Astrocyte of the spinal cord (primary cell): Measurements from ENCODE around the gene GIPR.
A peak's percentile ranks its signal among the peaks of the same experiment; 100 is the strongest.

Source experiments
- DNase-seq: peaks from one replicate; pipeline ENCODE4 v3.0.0; 2011; ENCODE audit warnings: low read depth, low spot score
- H3K4me3 ChIP-seq: 2 replicates; pipeline ENCODE4 v1.5.1; 2011; ENCODE audit warnings: low read depth, mild to moderate bottlenecking, low read length, moderate library complexity
- in situ Hi-C: cut with HindIII; loops from 2 replicates; pipeline ENCODE4 v1.10.0; 2017; ENCODE audit warnings: low sequenced_read_pairs
- TF ChIP-seq, protein P1 (sequence below): IDR thresholded peaks from 2 replicates; pipeline ENCODE4 v1.5.1; 2012; ENCODE audit warnings: low read depth, mild to moderate bottlenecking, low read length, inconsistent platforms

GIPR gene

DNA sequence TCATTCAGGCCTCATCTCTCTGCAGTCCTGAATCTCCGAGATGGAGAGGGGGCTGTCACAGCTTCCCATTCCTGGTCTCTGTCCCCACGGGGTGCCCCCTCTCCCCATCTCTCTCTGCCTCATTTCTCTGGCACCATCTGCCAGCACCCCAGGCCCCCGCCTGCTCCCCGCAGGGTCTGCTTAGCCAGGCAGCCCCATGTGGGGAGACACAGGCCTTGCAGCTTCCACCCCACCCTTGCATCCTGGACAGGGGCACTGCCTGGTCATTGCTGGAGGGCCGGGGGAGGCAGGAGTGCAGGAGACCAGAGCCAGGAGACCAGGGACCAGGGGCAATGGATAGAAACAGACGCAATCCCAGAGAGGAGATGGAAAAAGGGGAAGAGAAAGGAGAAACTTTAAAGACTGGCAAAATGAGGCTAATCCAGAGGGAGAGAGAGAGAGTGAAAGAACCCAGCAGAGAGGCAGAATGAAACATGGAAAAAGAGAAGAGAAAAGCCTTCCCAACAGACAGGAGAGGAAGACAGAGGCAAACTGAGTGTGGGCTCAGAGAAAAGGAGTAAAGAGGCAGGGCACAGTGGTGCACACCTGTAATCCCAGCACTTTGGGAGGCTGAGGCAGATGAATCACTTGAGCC, 8.8 kb upstream of the GIPR start:
- H3K4me3 ChIP-seq, result no peak overlapping the region
- TF ChIP-seq, protein P1, sequence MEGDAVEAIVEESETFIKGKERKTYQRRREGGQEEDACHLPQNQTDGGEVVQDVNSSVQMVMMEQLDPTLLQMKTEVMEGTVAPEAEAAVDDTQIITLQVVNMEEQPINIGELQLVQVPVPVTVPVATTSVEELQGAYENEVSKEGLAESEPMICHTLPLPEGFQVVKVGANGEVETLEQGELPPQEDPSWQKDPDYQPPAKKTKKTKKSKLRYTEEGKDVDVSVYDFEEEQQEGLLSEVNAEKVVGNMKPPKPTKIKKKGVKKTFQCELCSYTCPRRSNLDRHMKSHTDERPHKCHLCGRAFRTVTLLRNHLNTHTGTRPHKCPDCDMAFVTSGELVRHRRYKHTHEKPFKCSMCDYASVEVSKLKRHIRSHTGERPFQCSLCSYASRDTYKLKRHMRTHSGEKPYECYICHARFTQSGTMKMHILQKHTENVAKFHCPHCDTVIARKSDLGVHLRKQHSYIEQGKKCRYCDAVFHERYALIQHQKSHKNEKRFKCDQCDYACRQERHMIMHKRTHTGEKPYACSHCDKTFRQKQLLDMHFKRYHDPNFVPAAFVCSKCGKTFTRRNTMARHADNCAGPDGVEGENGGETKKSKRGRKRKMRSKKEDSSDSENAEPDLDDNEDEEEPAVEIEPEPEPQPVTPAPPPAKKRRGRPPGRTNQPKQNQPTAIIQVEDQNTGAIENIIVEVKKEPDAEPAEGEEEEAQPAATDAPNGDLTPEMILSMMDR, result no peak
- in situ Hi-C loops, result no loop called here
- no peak for DNase-seq

DNA sequence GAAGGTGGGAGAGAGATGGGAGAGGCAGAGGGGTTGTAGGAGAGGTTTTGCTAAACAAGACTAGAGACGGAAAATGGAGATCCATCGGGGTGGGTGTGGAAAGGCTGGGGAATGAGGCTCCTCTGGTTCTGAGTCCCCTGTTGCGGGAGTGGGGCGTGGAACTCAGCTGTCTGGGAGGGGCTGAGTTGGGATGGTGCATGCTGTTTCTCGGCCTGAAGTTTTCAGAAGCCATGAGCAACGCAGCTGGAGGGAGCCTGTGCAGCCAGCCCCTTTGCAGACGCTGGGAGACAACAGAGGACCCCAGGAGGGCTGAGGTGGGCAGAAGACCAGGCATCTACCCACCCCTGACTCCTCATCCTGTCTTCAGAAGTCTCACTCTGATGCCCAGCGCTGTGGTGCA, 7.4 kb upstream of the GIPR start:
- TF ChIP-seq, protein P1, result no peak
- no peak overlapping the region for H3K4me3 ChIP-seq
- in situ Hi-C loops, result no loop called here
- DNase-seq, result no peak

DNA sequence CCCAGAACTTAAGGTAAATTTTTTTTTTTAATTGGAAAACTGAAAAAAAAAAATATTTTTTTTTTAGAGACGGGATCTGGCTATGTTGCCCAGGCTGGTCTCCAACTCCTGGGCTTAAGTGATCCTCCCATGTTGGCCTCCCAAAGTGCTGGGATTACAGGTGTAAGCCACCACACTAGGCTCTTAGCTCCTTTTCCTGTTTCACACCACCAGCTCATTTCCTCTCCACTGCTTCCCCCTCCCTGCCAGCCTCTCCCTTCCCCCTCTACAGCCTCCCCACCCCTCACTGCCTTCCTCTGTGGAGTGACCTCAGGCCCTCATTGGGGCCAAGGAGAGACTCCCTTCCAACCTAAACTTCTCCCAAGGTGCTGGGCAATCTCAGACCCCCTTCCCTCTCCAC, 4.2 kb upstream of the GIPR start:
- TF ChIP-seq, protein P1, result no peak

DNA sequence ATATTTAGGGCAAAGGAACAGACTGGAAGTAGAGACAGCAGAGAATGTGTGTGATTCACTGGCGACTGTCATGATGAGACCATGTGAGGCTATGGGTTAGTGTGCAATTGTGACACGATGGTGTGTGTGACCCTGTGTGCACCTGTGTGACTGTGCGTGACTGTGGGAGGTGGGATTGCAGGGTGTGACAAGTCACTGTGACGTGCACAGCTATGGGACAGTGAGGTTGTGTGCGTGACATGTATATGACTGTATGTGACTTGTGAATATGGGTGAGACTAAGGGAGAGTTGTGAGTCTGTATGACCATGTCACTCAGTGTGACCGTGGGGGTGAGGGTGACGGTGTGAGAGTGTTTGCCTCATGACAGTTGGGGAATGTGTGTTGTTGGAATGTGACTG, 3.4 kb upstream of the GIPR start:
- in situ Hi-C loops, result no loop called here
- TF ChIP-seq, protein P1, result no peak
- no peak overlapping the region for H3K4me3 ChIP-seq

More for the DNA sequence above, 4.2 kb upstream of the GIPR start:
- no peak overlapping the region for H3K4me3 ChIP-seq
- in situ Hi-C loops, result no loop called here
- DNase-seq, result no peak

DNA sequence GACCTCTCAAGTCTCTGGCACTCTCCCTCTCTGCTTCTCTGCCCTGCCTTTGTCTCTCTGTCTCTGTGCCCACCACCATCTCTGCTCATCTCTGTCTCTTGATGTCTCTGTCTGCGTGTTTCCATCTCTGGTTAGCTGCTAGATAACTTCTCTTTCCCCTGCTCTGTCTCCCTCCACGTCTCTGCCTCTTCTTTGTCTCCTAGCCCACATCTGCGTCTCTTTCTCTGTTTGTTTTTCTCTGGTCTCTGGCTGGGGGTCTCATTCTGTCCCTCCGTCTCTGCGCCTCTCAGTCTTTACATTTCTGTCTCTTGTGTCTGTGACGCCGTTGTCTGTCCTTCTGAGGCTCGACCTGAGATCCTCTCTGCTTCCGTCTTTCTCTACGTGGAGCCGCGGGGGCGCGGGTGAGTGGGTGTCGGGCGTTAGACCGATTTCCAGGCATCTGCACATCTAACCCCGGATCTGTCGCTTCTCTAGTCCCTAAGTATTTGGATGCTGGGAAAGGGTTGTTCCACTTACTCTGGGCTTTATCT, 386 bp downstream of the GIPR start:
- in situ Hi-C loops, result no loop called here
- peak overlapping the region; percentile 12 for H3K4me3 ChIP-seq
- TF ChIP-seq, protein P1, result no peak
- DNase-seq, result no peak

More for the DNA sequence above, 3.4 kb upstream of the GIPR start:
- no peak for DNase-seq

DNA sequence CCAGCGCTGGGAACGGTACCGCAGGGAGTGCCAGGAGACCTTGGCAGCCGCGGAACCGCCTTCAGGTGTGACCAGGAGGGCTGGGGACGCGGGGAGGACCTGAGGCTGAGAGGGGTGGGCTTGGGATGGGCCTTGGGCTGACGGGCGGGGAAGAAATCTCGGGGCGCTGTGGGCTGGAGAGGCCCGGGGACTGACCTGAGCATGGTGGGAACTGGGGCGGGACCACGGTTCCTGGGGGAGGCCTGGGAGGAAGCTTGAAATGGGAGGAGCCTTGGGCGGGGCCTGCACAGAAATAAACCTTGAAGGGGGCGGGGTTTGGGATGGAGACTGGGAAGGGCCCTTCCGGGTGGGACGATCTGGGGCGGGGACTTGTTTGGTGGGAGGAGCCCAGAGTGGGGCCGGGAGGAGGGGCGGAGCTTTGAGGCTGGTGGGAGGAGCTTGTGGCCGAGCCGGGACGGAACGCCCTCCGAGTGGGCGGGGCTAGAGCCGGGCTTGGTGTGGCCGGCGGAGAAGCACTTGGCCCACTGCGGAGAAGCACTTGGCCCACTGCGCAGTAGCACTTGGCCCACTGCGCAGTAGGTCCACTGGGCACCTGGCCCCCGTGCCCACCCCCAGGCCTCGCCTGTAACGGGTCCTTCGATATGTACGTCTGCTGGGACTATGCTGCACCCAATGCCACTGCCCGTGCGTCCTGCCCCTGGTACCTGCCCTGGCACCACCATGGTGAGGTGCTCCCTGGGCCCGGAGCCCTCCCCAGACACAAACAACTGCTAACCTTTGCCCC, 2.8 kb downstream of the GIPR start:
- H3K4me3 ChIP-seq, result no peak overlapping the region
- TF ChIP-seq, protein P1, result no peak
- DNase-seq, result peak; percentile 48
- in situ Hi-C loops, result no loop called here
